Inflammatory macrophage (primary cell): ENCODE data around the gene KRT1.

Experiments
- DNase-seq, 2 donors: peaks; one replicate each; pipeline ENCODE4 v3.0.0-alpha.2; 2020 to 2022

The KRT1 gene

DNA sequence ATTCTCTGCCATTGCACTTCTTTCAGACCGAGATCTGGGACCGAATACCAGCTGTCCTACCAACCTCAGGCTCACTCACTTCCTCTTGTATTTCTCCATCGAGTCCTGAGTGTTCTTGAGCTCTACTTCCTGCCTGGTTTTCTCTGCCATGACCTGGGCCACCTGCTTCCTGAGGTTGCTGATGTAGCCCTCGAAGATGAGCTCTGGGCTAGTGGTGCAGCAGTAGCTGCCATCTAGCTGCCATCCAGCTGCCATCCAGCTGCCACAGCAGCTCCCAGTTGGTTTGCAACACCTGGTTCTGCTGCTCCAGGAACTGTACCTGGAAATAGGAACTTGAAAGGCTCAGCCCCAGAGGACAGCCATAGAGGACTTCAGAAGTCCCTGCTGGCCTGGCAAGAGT lies 46.8 kb downstream of the KRT1 start:
- DNase-seq = no peak

- DNase-seq = no peak
Observed at GRCh38 chr12:52632656-52633055, 47.6 kb downstream of the KRT1 start.

- DNase-seq = no peak
Observed at GRCh38 chr12:52631676-52632459, 48.3 kb downstream of the KRT1 start.

- no peak for DNase-seq
Observed at GRCh38 chr12:52631264-52631663, 48.9 kb downstream of the KRT1 start.

DNA sequence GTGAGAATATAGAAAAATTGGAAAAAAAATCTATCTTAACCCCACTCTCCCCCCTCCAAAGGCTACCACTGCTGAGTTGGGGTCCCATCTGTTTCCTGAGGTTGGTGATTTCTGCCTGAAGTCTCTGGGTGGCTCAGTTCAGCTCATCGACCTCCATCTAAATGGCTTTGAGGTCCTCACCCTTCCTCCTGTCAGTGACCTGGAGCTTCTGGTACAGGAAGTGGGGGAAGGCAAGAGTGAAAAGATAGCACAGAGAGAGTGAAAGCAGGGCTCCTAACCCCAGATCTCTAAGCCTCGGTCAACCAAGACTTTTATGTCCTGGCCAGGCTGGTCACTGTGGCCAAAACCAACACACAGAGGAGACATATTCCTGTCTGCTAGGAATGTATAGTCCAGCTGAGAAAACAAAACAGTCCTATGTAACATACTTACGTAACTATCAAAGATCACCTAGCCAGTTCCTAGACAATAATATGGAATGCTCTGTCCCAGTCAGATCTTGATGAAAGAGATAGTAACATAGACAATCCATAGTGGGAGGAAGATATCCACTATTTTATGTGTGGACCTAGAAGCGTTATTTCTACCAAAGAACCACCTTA lies 49.5 kb downstream of the KRT1 start:
- no peak for DNase-seq

GRCh38 chr12:52630008-52630500 lies 50.2 kb downstream of the KRT1 start:
- DNase-seq = no peak

- DNase-seq = peak; percentile 60 to 73
Observed at GRCh38 chr12:52629281-52630007, 50.8 kb downstream of the KRT1 start.

GRCh38 chr12:52628841-52629240 lies 51.4 kb downstream of the KRT1 start:
- DNase-seq = no peak

DNA sequence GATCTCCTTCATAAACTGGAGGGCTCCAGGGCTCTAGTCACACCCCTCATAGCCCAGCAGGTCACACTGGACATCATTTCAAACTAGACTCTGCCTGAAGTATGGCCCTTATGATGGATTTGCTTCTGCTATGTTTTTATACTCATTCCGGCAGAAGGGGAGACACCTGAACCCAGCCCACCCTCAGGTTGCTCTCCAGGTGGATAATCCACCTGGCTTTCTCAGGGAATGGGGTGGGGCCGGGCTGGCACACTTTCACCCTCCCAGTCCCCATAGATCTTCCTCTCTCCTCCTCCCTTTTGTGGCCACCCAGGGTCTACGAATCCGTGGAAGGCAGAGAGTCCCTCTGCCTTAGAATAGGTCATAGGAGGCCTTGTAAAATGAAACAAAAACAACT lies 52.1 kb downstream of the KRT1 start:
- no peak for DNase-seq

DNA sequence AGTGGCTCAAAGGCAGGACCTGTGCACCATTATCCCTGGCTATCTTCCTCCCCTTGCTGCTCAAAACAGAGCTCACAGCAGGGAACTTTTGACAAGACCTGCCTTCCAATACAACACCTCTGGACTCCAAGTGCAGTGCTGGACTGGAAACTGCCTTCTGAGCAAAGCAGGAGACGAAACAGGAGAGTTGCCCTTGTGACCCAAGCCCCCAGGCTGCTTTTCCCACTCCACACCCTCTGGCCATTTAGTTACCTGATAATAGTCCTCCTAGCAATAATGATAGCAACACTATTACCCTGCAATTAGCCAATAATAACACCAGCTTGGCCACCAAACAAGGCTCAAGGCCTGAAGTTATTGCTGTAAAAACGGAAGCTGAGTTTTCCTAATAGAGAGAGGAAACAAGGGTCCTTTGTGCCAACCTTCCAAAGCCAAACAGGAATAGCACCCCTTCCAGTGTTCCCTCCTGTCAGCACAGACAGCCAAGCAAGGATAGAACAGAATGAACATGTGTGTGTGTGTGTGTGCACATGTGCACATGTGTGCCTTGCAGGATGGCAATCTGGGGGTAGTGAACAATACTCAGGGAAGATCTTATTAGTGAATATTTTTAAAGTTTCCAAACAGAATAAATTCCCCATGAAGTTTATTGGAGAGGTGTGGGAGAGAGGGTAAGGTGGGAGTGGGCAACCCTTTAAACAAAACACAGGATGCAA lies 52.7 kb downstream of the KRT1 start:
- DNase-seq = no peak
